Activated naive CD8-positive, alpha-beta T cell treated with anti-CD3 and anti-CD28 coated beads, Interleukin-2, amount 50 U/mL, for 16 hours (primary cell): ENCODE results near the gene TXLNB.
A peak's percentile ranks its signal among the peaks of the same experiment; 100 is the strongest.

Source experiments
- DNase-seq: peaks from one replicate; pipeline ENCODE4 v3.0.0-alpha.2; 2020; ENCODE audit warnings: low read depth, low spot score

Gene TXLNB

DNA sequence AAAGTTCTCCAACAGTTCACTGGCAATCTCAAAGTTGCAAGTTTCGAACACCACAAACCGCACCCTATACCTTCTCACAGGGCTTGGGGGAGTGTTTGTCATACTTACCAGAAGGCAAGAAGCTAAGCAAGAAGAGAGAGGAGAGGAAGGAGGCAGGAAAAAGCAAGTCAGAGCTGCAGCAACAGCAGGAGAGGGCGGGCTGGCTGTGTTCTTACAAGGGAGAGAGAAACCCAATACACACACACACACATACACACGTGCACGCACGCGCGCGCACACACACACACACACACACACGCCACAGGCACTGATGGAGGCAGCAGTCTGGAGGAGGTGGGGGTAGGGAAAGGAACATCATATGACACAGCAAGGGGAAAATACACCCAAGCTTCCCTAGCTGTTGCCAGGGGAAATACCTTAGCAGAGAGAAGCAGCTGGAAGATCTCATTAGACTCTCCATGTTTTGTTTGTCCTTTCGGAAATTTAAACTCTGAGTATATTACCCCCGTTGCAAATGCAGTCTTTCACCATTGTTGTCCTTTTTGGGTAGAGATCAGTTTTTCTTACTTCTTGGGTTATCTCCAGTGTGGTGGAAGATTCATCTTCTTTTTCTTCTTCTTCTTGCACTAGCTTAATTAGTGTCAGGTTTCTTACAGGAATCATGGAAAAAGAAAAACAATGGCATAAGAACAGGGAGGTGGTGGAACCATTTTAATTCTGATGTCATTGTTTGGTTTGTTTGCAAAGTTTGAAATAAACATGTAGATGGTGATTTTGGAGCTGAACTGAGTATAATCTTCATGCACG is at the start of gene TXLNB:
TSS of gene TXLNB (minus strand) at position 186 of the 807 bp plus-strand sequence. CDS start 3,099 bp downstream, outside the sequence.
- peak; percentile 73 for DNase-seq

DNA sequence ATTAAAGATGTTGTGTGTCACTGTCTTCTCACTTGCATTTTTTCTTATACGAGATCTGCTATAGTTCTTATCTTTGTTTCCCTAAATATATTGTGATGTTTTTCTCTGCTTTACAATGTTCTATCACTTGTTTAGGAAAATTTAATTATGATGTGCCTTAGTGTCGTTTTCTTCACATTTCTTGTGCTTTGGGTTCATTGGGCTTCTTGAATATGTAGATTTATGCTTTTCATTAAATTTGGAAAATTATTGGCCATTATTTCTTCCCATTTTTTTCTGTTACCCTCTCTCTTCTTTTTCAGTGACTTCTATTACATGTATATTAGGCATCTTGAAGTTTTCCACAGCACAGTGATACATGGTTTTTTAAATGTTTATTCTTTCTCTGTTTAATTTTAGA is 49.3 kb upstream of the TXLNB start:
- no peak for DNase-seq

DNA sequence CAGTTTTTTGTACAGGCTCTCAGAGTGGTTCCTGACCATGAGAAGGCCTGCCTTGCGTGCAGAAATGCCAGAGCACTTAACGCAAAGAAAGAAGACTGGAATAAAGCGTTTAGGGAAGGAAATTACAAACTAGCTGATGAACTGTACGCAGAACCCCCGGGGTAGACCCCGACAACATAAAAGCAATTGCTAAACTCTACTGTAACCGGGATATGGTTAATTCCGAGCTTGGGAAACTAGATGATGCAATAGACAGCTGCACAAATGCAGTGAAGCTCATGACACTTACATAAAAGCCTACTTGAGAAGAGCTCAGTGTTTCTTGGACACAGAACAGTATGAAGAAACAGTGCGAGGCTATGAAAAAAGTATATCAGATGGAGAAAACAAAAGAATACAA is 47.0 kb upstream of the TXLNB start:
- no peak for DNase-seq

DNA sequence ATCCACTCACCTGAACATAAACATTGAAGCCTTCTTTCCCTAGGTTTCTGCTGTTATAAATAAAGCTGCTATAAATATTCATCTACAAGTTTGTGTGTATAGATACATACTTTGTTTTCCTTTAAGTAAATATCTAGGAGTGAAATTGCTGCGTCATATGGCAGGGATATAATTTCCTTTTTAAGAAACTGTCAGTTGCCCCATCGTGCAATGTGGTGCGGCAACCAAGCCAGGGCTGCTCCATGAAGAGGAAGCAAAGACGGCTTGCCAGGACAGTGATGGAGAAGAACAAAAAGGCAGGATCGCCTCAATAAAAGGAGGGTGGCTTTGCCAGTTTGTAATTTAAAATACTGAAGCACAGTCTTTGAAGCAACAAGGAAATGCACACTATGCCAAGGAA is 46.0 kb upstream of the TXLNB start:
- DNase-seq = no peak

DNA sequence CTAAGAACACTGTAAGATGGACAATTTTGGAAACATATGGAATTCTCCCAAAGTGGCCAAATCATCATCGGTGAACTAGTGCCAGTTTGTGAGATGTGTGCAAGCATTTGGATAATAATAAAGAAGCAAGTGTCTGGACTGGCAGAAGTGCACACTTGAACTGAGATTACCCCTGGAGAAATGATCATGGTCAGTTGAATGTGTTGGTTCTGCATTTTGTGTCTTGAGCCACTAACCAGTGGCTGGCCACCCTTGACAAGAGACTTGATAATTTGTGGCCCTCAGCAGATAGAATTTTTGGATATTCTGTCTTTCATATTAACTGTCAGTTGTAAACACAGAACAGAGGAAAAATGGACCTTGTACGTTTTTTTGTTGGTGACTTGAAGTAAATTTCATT is 45.2 kb upstream of the TXLNB start:
- no peak for DNase-seq

DNA sequence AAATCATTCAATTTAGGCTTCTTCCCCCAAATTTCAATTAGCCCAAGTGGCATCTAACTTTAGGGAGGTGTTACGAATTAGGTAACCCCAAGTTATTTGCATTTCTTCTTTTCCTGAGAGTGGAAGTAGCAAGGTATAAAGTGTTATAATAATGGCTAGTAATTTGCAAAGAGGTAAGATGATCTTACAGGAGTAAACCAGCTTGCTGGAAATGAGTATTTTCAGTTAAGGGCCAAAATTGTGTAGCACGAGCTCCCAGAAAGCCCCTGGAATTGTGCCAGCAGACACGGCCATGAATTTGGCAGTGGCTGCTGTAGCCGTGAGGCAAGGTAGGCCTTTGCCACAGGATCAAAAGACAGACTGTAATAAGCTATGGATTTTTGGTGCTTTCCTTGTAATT is 44.7 kb upstream of the TXLNB start:
- DNase-seq = no peak

DNA sequence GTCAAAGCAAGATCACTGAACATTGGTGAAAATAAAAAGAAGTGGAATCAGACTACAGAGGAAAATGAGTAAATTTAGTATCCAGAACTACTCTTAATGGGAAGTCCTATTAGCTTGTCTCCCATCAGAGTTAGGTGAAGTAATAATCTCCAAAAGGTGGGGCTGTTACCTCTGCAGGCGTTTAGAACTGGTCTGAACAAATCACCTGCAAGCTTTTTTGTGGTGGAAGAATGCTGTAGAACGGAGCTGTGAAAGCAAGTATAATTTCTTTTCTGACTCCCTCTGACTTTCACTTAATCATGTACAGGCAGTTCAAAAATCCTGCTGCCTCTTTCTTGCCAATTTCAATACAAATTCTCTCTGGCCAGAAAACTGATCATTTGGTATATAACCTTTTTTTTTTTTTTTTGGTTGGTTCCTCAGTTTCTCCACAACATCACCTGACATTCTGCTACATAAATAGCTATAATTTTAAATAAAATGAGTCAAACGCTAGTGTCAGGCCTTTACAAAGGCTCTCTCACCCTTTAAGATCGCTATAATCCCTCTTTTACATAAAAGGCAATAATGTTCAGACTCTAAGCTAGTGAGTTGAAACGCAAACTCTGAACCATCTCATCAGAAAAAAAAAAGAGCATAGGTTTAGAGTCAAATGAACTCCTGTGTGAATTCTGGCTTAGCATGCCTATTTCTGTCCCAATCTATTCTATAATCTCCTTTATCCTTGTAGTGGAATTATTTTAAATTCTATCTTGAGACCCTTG is 43.8 kb upstream of the TXLNB start:
- DNase-seq = no peak

DNA sequence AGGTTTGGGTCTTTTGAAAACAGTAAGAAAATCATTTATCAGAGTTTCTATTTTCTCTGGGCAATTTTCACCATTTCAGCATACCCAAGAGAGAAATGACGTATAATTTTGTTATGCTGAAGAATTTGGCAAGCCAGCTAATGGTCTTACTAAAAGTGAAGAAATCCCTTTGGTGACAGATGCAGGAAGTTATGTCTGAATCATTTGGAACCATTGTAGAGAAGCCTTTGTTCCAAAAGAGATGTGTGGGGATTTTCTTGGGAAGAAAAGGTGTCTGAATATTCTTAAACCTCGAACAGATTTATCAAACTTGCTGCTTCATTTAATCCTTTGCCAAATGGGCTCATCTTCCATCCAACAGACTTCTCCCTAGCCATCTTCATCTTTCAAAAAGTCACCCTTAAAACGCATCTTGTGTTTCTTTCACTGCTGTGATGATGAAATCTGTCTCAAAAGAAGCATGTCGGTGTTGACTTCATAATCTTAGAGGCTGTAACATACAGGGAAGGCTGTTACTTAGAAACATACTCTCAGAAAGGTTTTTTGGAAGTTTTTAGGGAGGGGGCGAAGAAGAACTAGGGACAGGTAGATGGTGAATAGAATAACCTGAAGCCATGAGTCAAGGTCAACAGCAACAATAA is 43.1 kb upstream of the TXLNB start:
- no peak for DNase-seq

DNA sequence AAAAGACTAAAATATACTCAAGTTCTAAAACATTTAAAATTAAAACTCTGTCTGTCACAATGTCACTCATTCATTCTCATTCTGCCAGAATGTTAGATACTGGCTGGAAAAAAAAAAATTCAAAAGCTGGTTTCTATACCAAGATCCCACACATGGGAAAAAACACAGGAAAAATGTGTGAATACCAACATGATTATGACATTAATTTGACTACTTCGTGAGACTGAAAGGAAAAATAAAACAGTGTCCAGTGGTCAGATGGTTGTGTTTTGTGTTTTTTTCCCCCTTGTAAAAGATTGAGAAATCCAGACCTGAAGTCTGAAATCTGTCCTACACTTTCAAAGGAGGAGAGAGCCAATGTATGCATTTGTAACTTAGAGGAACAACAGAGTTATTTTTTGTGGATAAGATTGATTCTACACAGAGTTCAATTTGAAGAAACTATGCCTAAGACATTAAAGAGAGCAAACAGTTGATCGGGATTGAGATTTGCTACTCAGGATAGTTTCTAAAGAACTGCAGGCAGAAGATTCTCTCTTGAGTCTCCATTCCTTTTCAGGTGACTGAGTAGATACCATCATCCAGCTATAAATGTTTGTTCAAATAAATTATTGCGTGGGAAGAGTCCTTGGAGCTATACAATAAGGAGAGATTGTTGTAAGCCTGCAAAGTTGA is 39.2 kb upstream of the TXLNB start:
- DNase-seq = no peak

DNA sequence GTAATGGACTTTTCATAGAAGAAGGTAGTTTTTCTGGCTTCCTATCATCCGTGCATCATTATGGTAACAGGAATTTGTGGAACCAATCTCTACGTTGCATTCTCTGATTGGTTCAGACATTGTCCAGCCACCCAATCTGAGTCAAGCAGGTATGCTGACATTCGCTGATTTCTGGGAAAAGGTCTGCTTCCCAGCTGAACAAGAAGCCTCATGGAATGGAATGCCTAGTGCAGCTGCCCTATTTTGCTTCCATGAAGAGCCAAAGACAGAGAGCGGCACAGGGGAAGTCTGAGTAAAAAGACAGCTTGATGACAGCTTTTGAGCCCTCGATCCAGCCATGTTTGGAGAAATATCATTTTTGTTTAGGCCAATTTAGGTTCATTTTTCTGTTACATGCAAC is 38.5 kb upstream of the TXLNB start:
- DNase-seq = no peak

DNA sequence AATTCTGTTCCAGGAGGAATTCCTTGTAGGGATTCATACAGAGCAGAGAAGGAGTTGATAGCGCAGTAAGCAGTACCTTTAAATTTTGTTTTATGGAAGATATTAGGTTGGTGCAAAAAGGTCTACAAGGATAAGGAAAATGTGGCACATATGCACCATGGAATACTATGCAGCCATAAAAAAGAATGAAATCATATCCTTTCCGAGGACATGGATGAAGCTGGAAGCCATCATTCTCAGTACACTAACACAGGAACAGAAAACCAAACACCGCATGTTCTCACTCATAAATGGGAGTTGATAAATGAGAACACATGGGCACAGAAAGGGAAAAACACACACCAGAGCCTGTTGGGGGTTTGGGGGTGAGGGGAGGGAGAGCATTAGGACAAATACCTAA is 37.4 kb upstream of the TXLNB start:
- no peak for DNase-seq

DNA sequence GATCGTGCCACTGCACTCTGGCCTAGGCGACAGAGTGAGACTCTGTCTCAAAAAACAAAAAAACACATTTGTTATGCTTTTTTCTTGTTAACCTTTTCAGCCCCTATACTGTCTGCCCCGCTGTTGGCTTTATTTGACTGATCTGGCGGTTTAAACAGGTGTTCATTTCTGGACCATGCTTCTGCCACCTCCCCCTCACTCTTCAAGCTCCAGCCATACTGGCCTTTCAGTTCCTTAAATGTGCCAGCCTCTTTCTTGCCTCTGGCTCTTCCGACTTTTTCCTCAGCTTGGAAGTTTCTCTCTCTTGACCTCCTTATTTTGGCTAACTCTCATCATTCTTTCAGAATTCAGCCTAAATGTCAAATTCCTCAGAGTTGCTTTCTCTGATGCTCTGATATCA is 35.2 kb upstream of the TXLNB start:
- DNase-seq = no peak

DNA sequence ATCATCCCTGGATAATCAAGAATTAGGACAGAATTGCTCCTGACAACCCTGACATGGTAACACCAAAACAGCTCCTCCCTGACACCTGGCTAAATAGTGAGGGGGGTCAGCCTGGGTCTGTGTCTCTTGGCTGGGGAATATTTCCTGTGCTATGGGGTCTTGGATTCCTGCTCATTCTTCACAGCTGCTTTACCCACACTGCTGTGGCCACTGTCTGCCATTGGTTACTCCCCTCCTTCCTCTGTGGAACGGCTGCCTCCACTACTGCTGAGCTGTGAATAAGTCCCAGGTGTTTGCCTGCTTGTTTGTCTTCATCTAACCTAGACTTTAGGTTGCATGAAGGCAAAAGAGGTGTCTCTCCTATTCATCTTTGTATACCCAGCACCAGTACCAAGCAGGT is 33.9 kb upstream of the TXLNB start:
- DNase-seq = no peak

DNA sequence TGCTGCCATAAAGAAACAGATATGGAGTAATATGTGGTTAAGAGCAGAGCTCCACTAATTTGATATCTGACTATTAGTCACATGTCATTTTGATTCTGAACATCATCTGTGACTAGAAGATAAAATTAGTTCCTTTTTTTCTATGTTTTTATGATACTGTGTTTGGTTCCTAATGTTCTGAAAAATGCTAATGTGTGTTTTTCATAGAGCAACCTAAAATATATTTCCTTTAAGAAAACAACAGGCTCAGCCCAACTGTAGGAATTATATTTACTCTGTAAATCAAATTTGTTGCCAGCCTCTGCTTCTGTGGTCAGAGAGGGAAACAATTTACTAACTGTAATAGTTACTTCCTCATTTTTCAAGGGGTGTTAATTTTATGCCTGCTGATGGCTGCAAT is 33.3 kb upstream of the TXLNB start:
- DNase-seq = no peak

DNA sequence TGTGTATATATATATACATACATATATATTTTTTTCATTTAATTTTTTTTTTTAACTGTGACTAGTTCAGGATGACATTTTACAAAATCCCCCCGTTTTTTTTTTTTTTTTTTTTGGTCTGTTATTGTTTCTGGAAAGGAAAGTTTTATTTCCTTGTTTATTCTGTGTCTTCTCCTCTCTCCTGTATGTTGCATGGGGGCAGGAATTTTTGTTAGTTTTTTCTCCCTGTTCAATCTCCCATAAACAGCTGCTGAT is 32.4 kb upstream of the TXLNB start:
- DNase-seq = no peak

DNA sequence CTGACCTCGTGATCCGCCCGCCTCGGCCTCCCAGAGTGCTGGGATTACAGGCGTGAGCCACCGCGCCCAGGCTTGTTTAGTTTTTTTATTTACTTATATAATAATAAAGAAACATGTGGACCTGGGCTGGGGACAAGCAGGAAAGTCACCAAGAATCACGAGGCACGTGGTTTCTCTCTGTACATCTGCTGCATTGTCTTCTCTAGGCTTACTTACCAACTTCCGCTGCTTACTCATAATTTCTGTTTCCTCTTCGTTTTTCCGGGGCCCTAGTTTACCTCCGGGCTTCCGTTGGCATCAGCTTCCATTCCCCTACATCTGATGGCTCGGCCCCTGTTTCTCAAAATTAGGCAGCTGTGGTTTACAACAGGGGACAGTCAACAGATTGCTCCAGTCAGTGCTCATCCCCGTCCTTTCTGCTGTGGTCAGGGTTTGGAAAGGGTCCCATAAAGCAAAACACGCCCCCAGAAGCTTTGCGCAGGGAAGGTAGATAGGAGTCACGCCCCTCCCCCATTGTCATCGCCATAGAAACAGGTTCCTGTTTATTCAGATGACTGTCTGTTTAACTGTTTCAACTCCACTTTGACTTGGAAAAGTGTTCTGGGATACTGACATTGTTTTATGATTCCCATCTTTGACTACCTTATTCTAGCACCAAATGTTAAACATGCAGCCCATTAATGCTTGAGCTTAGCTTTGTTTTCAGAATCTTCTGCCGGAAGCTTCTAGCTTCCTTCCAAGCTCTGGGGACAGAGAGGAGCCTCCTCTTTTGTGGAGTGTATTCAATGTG is 31.9 kb upstream of the TXLNB start:
- DNase-seq = peak; percentile 42

DNA sequence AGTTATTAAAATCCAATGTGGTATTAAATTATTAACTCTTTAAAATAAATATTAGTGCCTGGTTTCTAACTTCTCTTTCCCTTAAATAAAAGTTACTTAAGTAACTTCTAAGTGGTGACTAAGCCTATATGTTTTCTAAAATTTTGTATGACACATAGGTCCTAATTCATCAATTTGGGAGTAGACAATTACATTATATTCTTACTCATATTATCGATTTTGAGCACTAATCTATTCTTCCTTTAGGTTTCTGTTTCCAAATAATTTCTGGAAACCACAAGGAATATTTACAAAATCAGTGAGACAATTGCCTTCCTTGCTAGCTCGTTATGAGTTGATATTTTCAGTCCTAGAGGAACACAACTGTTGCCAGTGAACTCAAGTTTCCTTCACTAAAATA is 28.3 kb upstream of the TXLNB start:
- DNase-seq = no peak

DNA sequence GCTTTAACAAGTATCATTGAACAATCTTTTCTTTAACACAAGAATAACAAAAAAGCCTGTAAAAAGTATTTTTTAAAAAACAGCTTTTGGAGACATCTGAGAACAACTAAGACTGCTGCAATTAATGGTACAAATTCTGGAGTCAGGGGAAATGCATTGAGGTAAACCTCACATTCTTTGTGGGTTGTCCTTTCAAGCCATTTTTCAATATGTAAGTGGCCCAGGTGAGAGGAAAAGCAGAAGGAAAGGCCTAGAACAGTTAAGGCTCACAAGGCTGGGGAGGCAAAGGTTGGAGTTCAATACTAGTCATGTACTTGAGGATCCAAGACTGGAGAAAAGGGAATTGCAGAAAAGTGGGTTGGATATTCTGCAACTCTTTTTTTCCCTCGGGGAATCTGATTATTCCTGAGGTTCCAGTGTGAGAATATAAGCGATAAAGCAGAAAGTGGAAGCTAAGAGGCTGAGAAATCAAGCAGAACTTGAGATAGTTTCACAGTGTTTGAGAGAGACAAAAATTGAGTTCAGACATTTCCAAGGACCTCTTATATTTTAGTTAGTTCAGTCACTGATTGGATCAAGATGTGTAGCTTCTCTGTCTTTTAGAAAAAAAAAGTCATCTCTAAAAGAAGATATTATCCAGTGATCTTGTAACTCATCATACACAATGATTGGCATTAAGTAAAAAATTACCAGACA is 25.0 kb upstream of the TXLNB start:
- DNase-seq = no peak

DNA sequence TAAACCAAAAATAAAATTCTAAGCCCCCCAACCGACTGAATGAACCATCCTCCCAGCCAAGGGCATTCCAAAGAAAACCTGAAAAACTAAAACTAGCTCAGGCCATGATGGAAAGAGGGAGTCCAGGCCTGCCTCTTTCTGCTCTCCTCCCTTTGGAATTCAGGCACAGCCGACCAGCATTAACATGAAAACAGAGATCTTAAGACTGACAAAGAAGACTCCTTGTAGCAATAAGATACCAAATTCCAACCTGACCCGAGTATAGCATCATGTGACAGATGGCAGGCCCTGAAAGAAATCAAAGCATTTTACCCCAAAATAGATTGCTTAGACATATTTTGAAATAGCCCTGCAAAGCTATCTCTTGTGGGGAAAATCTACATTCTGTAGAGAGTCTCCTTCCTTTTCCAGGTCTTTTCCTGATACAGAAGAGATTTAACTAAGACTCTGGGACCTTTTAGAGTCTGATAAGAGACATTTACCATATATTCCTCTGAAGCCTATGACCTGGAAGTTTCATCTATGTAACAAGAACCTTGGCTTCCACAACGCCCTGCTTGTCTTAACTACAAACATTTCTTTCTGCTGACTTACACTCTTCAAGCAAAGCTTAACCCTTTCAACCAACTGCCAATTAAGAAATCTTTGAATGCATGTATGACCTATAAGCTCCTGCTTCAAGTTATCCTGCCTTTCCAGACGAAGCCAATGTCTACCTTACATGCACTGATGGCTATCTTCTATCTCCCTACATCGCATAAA is 22.2 kb upstream of the TXLNB start:
- no peak for DNase-seq

DNA sequence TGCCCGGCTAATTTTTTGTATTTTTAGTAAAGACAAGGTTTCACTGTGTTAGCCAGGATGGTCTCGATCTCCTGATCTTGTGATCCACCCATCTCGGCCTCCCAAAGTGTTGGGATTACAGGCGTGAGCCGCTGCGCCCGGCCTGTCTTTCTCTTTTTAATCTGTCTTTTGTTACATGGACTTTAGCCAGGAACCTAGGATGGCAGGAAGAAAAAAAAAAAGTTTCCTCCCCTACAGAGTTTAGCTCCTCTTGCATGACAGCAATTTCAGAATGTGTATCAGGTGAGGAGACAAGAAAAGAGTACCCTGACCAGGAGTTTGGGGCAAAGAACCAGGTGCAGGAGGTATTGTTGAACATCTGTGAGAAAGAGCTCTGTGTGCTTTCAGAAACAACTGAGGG is 21.4 kb upstream of the TXLNB start:
- DNase-seq = no peak
